CD4-positive, alpha-beta T cell treated with Interleukin-12 subunit alpha and Interleukin-12 subunit beta, for 1 hour (primary cell): ENCODE data around the gene EIF5A.

Experiments used
- DNase-seq: peaks from one replicate; pipeline ENCODE4 v3.0.0-alpha.2; 2020

The EIF5A gene

DNA sequence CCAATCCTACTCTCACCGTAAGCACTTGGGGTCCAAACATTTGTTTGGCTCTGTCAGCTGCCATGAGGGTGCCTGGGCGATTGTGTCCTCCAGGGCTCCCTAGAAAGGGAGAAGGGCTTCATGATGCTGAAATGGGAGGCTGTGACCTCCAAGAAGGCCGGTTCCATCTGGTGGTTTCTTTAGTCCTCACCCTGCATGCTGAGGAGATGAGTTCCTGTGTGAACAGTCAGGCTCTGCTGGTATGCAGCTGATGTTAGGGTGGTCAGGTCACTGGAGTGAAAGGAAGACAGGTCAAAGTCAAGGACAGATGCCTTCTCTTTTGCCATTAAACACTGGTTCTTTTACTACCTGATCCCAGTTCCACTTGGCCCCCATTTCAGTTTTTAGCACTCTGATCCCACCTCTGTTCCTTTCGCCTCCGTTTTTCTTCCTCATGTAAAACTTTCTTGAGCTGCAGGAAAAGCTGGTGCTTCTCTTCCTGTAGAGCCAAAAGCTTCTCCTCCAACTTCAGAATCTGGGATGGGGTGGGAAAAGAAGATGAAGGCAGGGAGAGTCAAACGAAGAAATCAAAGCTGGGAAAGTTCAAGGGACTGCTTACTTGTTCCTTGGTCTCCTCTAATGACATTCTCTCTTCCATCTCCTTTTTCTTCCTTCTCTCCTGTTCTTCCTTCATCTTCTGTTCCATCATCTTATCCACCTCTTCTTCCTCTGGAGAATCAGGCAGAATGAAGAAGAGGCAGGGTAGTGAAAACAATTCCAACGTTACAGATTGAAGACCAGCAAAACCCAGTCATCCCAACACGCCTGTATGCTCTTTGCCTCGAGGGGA is 6.7 kb downstream of the EIF5A start:
- DNase-seq: no peak

DNA sequence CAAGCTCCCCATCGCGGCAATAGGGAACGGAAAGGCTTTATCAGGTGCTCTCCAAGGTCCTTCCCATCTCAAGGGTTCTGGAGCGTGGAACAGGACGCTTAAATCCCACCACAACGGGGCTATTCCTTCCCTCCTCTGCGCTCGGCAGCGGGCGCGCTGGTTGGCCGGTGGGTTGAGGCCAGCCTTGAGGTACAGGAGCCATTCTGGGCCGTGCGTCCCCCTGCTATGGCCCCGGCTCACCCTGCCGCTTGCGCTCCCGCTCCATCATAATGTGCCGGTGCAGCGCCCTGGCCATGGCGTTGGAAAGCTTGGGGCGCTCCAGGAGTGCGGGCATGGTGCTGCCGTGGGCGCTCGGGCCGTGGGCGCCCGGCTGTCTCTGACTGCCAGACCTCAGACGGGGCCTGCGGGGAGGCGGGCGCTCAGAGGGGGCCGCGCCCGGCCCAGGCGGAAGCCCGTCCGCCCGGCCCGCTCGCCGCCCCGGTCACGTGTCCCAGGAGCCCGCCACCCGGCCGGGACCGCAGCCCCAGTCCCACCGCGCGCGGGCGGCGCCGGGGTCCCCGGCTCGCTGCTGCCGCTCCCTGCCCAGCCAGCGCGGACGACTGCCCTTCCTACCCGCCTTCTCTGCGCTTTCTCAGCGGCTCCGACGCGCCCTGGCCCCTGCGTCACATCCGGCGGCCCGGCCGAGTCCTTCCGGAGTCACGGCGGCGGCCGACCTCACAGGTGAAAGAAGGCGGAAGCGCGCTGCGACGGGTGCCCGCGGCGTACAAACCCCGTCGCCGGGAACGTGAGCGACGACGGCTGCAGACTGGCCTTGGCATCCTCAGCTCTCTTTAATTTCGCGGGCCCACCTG is 7.5 kb downstream of the EIF5A start, which contains the start of gene GPS2:
Gene GPS2 (minus strand): TSS at position 642 of the 851 bp plus-strand sequence. CDS start 308 bp downstream, at position 334.
- DNase-seq: peak; percentile 94

DNA sequence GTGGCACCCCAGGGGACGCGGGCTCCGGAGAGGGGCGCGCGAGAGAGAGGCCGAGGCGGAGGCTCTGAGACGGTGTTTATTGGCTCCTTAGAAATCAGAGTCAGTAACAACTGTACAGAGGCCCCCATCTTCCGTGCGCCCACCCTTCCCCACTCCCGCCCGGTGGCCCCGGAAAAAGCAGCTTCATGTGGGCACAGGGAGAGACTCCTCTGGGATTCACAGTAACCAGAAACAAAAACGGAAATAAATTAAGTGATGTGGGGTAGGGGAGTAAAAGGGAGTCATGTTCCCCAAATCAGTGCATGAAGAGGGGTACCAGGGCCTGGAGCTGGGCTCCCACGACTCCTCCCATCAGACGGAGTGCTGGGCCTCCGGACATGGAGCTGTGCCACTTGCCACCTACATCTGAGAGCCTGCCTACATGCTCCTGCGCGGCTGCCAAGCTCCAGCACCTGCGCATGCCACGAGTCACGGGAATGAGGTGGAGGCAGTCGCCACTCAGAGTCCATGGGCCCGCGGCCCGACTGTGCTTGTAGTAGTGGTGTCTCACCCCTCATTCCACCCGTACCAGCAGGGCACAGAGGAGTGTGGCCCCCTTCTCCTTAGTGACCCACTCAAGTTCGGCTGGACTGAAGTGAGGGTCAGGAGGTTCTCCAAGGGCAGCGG is 8.3 kb downstream of the EIF5A start:
- DNase-seq: no peak

DNA sequence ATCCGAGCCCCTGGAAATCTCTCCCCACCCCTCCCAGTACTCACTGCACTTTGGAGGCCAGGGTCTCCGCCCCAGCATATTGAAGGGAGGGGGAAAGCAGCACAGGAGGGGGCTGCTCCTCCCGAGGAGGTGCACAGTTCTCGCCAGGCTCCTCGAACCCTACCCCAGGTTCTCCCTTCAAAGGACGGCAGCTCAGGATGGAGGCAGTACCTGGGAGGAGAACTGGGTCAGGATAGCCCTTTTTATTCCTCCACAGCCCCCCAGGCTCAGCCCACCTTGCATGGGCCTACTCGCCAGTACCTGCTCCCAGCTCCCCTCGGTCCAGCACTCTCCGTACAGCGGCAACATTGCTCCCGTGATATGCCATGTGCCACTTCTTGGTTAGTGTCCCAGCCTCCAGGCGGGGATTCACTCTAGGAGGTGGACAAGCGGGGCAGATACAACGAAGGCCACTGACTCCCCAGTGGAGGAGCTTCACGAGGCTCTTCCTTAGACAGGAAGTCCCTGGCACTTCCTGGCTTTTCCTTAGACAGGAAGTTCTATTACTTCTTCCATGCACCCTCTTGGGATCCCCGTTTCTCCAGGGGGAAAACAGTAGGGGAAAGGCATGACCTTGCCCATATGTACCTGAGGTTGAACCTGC is 9.9 kb downstream of the EIF5A start:
- DNase-seq: no peak

DNA sequence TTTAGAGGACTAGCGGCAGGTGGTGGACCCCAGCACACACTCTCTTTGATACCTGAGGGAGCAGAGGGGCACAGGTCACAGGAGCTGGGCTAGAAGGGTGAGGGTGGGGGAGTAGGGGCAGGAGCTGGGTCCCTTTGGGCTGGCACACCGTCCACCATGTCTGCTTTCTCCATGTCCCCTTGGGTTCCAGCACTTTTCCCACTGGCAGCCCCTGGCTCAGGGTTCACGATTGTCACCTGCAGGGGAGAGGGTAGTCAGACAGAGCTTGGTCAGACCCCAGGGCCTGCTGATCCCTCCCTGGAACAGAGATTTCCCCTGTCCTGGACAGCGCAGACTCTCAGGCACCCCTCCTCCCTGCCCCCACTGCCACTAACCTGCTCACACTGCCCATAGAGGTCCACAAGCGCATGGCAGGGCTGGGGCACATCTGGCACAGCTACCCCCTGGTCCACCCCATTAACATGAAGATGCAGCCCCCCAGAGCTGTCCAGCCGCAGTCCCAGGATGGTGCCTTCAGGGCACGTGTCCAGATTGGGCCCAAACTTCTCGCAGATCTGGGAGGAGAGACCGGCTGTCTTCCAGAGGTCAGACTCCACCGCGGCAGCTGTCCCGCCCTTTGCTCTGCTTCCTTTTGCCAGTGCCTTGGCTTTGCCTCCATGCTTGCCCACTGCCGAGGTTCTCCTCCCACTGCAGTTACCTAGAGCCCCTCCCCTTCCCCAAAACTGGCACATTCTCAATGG is 10.9 kb downstream of the EIF5A start:
- DNase-seq: no peak

DNA sequence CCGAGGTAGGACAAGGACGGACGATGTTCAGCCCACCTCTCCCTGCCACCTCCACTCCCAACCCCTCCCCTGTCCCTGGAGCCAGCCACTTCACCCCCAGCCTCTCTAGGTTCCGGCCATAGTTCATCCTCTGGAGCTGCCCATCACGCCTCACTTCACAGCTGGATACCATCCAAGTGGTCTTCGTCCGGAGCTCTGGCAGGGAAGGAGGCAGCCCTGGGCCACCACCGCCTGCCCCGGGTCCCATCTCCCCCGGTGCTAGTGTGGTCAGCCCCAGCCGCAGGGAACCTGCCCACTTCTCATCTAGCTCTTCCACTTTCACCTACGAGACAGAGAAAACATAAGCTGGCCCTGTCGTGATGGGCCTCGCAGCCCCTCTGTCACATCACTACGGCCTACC is 14.0 kb downstream of the EIF5A start:
- no peak for DNase-seq

DNA sequence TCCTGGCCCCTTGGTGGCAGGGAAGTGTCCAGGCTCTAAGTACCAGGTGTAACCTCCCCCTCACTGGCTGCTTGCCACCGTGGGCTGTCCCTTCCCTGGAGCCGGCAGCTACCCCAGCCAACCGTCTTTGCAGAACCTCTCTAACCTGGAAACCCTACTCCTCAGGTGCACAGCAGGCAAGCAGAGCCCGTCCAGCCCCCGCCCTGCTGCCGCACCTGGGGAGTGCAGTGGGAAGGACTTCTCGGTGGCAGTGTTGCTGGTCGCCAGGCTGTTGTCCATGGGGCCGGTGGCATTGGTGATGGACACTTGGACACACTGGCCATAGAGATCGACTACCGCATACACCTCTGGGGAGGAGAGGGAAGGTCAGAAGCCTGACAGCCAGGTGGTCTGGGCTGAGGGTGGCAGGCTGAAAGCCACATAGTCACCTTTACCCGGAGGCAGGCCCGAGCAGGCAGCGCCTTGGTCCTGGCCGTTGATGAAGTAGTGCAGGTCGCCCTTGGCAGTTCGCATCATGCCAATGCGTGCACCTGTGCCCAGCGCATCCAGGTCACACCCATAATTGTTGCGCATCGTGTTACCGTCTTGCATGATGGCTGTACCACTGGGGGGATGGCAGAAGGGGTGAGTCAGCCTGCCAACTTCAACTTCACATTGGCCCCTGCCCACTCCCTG is 15.2 kb downstream of the EIF5A start:
- no peak for DNase-seq

DNA sequence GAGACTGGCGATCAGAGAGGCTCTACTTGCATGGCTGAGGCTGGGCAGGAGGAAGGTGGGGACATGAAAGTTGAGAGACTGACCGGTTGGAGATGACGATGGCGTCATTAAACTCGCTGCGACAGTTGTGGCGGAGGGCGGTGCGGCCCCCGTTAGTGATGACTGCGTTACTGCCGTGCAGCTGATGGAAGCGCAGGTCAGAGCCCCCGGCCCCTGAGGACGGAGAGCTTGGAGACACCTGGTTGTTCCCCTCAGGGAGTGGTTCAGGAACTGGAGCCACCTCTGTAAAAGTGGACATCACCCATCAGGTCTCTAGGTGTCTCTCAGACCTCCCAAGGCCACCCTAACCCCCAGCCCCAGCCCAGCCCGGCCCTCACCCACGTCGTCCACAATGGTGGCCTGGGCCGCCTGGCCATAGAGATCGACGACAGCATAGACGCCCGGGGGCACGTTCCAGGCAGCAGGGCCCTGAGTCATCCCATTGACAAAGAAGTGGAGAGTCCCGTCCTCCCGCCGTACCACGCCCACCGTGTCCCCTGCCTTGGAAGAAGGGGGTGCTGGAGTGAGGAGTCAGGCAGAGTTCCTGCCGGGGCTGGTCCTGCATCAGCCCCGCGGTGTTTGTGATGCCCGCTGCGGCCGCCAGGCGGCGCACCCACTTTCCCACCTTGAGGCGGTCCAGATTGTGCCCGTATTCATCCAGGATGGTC is 16.5 kb downstream of the EIF5A start:
- peak; percentile 73 for DNase-seq

DNA sequence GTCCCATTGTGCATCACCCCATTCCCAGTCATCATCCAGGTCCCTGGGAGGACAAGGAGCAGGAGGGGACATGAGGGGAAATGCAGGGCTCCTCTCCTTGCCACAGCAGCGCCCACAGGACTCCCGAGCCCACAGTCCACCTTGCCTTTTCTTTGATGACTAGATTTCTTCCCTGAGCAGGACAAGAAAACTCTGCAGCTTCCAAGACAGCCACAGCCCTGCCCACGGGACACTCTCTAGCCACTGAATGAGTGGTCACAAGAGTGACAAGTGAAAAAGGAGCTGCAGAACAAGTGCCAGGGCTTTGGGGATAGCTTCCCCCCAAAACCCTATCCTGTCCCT is 17.0 kb downstream of the EIF5A start:
- DNase-seq: no peak

DNA sequence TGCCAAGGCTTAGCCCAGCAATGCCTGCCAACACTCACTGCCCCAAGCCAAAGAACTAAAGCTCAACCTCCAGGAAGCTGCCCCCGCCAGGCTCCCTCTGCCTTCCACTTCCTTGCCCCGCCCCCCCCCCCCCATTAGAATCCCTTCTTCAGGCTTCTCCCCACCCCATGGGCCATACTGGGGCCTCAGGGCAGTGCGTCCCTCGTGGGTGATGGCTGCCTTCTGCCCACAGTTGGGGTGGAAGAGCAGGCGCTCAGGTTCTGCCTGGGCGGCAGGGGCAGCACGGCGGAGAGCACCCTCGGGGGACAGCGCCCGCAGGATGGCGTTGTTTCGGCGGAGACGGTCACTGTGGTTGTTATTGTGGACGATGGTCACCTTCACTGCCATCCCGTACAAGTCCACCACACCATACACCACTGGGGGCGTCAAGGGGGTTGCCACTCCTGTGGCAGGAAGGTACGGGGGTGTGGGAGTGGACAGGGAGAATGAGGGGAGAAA is 17.7 kb downstream of the EIF5A start:
- no peak for DNase-seq

DNA sequence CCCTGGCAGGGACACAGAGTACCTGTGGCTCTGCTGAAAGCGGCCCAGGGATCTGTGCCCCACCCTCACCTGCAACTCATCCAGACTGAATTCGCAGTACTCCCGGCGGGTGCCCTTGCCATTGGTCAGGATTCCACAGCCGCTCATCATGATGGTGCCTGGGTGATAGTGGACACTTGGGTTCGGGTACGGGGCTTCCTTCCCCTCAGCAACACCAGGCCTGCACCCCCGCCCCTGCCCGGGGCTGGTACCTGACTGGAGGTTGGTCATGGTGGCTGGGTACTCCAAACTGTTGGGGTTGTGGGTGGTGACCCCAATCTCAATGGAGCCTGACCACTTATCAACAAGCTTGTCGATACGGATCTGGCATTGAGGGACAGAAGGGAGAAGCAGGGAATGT is 18.8 kb downstream of the EIF5A start:
- no peak for DNase-seq

DNA sequence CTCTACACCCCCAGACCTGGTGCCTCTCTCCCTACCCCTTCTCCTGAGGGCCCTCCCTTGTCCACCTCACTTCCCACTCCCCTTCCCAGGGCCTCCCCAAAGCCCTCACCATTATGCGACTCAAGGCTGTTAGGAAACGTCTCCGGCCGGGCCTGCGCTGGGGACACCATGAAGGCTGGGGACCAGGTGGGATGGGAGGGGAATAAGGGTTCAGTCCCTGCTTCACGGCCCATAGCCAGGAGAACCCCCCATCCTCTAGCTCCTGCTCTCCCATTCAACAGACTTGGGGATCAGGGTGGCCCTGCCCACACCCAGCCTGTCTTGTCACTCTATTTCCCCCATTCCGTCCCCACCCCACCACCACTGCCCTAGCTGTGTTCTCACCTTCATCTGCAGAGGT is 19.6 kb downstream of the EIF5A start:
- no peak for DNase-seq

DNA sequence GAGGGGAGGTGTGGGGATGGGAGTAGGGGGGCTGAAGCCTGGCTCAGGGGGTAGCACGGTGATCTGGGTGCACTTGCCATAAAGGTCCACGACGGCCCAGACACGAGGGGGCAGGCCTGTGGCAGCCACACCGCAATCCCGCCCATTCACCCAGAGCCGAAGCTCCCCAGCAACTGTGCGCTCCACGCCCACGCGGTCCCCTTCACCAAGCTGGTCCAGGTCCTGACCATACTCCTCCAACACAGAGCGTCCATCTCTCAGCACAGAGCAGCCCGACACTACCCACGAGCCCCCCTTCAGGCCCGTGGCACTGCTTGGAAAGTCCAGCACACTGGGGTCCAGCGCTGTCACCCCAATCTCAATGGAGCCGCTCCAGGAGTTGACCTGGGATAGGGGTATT is 20.1 kb downstream of the EIF5A start:
- no peak for DNase-seq

DNA sequence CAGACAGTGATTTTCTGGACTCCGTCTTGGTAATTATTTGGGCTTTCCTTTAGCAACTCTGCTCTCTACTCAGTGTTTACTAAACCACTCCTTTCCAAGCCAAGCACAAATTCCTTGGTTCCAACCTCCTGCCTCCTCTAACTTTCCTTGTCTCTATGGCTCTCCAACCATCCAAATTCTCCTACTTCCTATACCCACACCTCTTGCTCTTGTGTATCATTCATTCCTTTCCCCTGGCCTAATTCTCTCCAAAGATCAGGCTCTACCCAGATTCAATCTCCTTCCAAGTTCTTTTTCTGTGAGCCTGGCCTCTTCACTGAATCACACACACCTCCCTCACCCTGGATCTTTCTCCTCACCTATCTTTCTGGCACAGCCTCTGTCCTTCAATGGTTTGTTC is 20.6 kb downstream of the EIF5A start:
- DNase-seq: no peak

DNA sequence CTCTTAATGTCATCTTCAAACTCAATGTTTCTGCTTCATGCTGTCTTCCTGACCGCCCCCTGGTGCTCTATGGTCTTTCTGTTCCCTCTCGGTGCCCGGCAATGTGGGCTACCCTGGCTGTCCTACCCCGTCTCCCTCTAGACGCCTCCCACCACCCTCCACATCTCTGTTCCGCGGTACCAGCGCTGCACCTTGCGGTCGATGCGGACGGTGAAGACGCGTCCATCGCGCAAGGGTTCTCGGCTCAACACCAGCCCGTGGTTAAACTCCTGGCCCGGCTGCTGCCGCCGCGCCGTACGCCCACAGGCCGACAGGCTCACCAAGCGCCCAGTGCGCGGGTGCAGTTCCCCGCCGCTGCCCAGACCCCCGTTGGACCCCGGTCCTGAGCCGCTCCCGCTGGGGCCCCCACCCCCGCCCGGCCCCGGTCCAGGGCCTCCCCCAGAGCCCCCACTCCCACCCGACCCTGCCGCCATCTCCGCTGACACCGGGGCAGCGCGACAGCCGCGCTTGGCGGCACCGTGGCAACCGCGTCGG is 21.5 kb downstream of the EIF5A start, which contains the start of gene NEURL4:
Gene NEURL4 (minus strand): TSS at position 496 of the 534 bp plus-strand sequence. CDS start 23 bp downstream, at position 473.
- DNase-seq: peak; percentile 50

DNA sequence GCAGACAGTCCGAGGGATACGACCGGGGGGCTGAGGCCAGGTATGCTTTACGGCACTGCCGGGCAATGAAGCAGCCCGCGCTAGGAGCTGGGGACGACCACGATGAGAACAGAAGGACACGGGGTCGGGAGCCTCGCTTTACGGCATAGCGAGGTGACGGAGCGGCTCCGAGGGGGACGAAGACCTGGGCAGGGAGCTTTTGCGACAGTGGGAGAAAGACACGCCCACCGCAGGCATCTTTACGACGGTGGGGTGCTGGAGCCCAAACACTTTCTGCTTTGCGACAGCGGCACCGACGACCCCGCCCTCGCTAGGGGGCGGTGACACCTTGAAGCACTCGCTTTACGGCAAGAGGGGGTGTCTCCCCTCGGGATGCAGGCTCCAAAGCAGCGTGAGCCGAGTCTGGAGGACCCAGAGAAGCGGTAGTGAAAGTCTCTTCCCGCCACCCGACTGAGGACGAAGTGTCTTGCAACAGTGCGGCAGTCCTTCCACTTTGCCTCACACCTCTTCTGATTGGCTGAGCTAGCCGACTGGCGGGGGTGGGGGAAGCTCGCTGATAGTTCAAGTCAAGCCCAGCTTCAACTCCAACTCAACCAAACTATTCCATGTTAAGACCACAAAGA is 22.1 kb downstream of the EIF5A start:
- DNase-seq: peak; percentile 98

DNA sequence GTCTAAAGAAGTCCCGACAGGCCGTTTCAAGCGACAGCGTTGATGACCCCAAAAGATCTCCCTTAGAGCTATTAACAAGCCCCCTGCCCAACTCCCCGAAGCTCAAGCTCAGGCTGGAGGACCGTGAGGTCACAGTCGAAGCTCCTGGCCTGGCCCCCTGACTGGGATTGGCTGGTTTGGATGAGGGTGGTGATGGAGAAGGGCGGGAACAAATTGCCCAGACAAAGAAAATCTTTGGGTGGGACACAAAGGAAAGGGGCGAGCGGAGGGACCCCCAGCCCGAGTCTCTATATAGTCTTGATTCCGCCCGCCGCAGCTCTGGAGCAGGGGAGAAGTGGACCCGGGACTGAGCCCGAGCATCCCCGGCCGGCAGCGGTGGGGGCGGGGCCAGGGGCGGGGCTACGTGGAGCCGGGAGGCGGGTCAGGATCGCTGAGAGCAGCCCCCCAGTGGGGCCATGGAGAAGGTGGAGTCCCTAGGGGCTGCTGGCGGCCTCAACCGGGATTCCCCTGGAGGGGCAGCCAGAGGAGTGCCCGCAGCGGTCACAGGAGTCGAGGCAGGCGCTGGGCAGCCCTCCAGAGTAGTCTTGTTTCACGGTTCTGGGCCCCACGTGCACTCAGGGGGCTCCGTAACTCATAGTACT is 22.7 kb downstream of the EIF5A start:
- peak; percentile 83 for DNase-seq

DNA sequence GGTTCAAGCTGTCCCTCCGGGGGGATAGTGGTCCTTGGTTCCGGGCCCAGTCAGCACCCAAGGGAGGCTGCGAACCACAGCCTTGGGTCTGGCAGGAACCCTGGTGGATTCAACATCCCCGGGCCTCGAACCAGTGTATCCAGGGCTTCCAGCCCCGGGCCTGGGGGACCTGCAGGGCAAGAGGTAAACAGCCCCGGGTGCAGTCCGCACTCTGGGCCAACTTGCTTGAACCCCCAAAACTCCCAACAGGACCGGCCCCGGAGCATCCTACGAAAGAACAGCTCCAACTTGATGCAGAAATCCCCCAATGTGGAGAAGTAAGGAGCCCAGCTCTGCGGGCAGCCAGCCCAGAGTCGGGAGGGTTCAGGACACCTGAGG is 23.2 kb downstream of the EIF5A start:
- no peak for DNase-seq

DNA sequence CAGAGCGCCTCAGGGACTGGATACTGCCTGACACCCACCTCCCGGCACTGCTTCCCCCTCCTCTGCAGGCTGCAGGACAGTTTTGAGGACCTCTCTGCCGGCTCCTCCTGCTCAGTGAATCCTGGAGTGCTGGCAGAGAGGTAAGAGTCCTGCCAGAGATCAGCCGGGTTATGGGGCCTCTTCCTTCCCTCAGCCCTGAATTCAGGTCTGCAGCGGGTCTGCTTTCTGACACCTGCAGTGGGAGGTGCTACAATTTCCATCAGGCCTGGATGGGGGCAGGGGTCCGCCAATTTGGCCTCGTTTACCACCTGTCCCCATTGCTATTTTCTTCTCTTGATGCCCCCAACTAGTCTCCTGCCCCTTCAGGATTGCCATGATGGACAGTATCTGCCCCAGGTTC is 24.7 kb downstream of the EIF5A start:
- no peak for DNase-seq
